WTC11 (cell line): ENCODE measurements around the gene FAR1. TPM values are rescaled to one million over a fixed set of nuclear protein-coding genes. Genes with fewer than 3 reads are reported as not detected.
A peak's percentile ranks its signal among the peaks of the same experiment; 100 is the strongest.

Experiments
- ATAC-seq: fragments of 200-7000 bp; cut with Tn5 transposase; 2 replicates; pipeline ENCODE4 v1.10.0; 2021; ENCODE audit warnings: mild to moderate bottlenecking, moderate library complexity
- CTCF ChIA-PET: fragments of 300-600 bp; sonication (Branson Sonifier 250); formaldehyde crosslinking; loops from one replicate; lab custom pipeline; 2021; ENCODE audit warnings: antibody characterized with exemption; lab: Charles Lee
- POLR2A ChIA-PET: fragments of 350-600 bp; sonication (Branson Sonifier 250); formaldehyde crosslinking; loops from one replicate; lab custom pipeline; 2021; ENCODE audit warnings: antibody characterized with exemption; lab: Charles Lee
- DNase-seq: peaks from one replicate; pipeline ENCODE4 v3.0.0; 2021; ENCODE audit warnings: low spot score
- H3K27ac Mint-ChIP-seq: 2 replicates; pipeline ENCODE4 v1.8.0; 2021; ENCODE audit warnings: mixed read lengths
- H3K27me3 Mint-ChIP-seq: 2 replicates; pipeline ENCODE4 v1.8.0; 2021; ENCODE audit warnings: low read depth, mild to moderate bottlenecking, moderate library complexity, mixed read lengths
- H3K36me3 Mint-ChIP-seq: 2 replicates; pipeline ENCODE4 v1.8.0; 2021; ENCODE audit warnings: mixed read lengths
- H3K4me1 Mint-ChIP-seq: 2 replicates; pipeline ENCODE4 v1.8.0; 2022; ENCODE audit warnings: mixed read lengths
- H3K4me3 Mint-ChIP-seq: 2 replicates; pipeline ENCODE4 v1.8.0; 2021; ENCODE audit warnings: mild to moderate bottlenecking, moderate library complexity, mixed read lengths
- H3K9me3 Mint-ChIP-seq: 2 replicates; pipeline ENCODE4 v1.8.0; 2021; ENCODE audit warnings: mixed read lengths
- CBFB ChIP-seq: sonication (generic); formaldehyde crosslinking; IDR thresholded peaks from 2 replicates; pipeline ENCODE4 v1.8.1; 2022; ENCODE audit warnings: mild to moderate bottlenecking, low read depth, missing genetic modification reagents
- E2F4 ChIP-seq: sonication (generic); formaldehyde crosslinking; IDR thresholded peaks from 2 replicates; pipeline ENCODE4 v1.8.1; 2022; ENCODE audit warnings: low read depth, mild to moderate bottlenecking, moderate library complexity, missing genetic modification reagents, borderline replicate concordance
- ELF4 ChIP-seq: sonication (generic); formaldehyde crosslinking; IDR thresholded peaks from 2 replicates; pipeline ENCODE4 v1.8.1; 2022; ENCODE audit warnings: low read depth, mild to moderate bottlenecking, moderate library complexity, missing genetic modification reagents
- EMX1 ChIP-seq: fragments of 250-450 bp; sonication (Bioruptor Pico); IDR thresholded peaks from 2 replicates; pipeline ENCODE4 v1.8.0; 2021; ENCODE audit warnings: mild to moderate bottlenecking
- ERG ChIP-seq: fragments of 250-450 bp; sonication (Bioruptor Pico); IDR thresholded peaks from 2 replicates; pipeline ENCODE4 v1.8.0; 2021; ENCODE audit warnings: mild to moderate bottlenecking
- FOXJ3 ChIP-seq: sonication (generic); formaldehyde crosslinking; IDR thresholded peaks from 2 replicates; pipeline ENCODE4 v1.9.0; 2021; ENCODE audit warnings: missing genetic modification reagents, mild to moderate bottlenecking, borderline replicate concordance
- HMGA2 ChIP-seq: fragments of 250-450 bp; sonication (Bioruptor Pico); IDR thresholded peaks from 2 replicates; pipeline ENCODE4 v1.4.0; 2021; ENCODE audit warnings: mild to moderate bottlenecking, moderate library complexity
- IRF1 ChIP-seq: sonication (generic); formaldehyde crosslinking; IDR thresholded peaks from 2 replicates; pipeline ENCODE4 v1.8.0; 2023; ENCODE audit warnings: missing genetic modification reagents
- MXD4 ChIP-seq: fragments of 250-450 bp; sonication (Bioruptor Pico); IDR thresholded peaks from 2 replicates; pipeline ENCODE4 v1.8.0; 2021; ENCODE audit warnings: mild to moderate bottlenecking, moderate library complexity, borderline replicate concordance
- NR3C1 ChIP-seq: sonication (generic); formaldehyde crosslinking; conservative IDR thresholded peaks from 2 replicates; pipeline ENCODE4 v1.8.1; 2023; ENCODE audit warnings: low read depth, mild to moderate bottlenecking, missing genetic modification reagents
- RELA ChIP-seq: sonication (generic); formaldehyde crosslinking; IDR thresholded peaks from 2 replicates; pipeline ENCODE4 v1.8.1; 2022; ENCODE audit warnings: missing genetic modification reagents, mild to moderate bottlenecking, borderline replicate concordance
- SMAD3 ChIP-seq: sonication (generic); formaldehyde crosslinking; IDR thresholded peaks from 2 replicates; pipeline ENCODE4 v1.8.0; 2022; ENCODE audit warnings: missing genetic modification reagents, mild to moderate bottlenecking, borderline replicate concordance
- SOX15 ChIP-seq: fragments of 250-450 bp; sonication (Bioruptor Pico); IDR thresholded peaks from 2 replicates; pipeline ENCODE4 v1.9.0; 2021; ENCODE audit warnings: mild to moderate bottlenecking
- SP1 ChIP-seq: sonication (generic); formaldehyde crosslinking; conservative IDR thresholded peaks from 2 replicates; pipeline ENCODE4 v1.8.1; 2022; ENCODE audit warnings: missing genetic modification reagents
- TP53 ChIP-seq: sonication (generic); formaldehyde crosslinking; IDR thresholded peaks from 2 replicates; pipeline ENCODE4 v1.8.1; 2023; ENCODE audit warnings: mild to moderate bottlenecking, missing genetic modification reagents
- USF2 ChIP-seq: sonication (generic); formaldehyde crosslinking; IDR thresholded peaks from 2 replicates; pipeline ENCODE4 v1.8.1; 2023; ENCODE audit warnings: mild to moderate bottlenecking, missing genetic modification reagents, moderate library complexity
- ZBTB43 ChIP-seq: sonication (generic); formaldehyde crosslinking; IDR thresholded peaks from 2 replicates; pipeline ENCODE4 v1.8.1; 2023; ENCODE audit warnings: mild to moderate bottlenecking, missing genetic modification reagents
- ZNF416 ChIP-seq: fragments of 250-450 bp; sonication (Bioruptor Pico); IDR thresholded peaks from 2 replicates; pipeline ENCODE4 v1.9.0; 2021; ENCODE audit warnings: mild to moderate bottlenecking, inconsistent platforms
- ZNF532 ChIP-seq: fragments of 250-450 bp; sonication (Bioruptor Pico); IDR thresholded peaks from 2 replicates; pipeline ENCODE4 v1.9.0; 2021; ENCODE audit warnings: mild to moderate bottlenecking, borderline replicate concordance
- ZSCAN18 ChIP-seq: fragments of 250-450 bp; sonication (Bioruptor Pico); IDR thresholded peaks from 2 replicates; pipeline ENCODE4 v2.1.2; 2022; ENCODE audit warnings: mild to moderate bottlenecking, moderate library complexity
- total RNA-seq: library from RNA; stranded (reverse); gene quantifications from 3 replicates; pipeline ENCODE4 v1.2.3, GENCODE V29; 2021

The FAR1 gene
- total RNA-seq, 1 experiment from 2014 or later, result 63.9 TPM

- DNase-seq (no peak), ATAC-seq (no peak)
- peaks cover 21% of the 10 kb centered on the region for H3K36me3 Mint-ChIP-seq
- no peak overlapping the region for H3K27ac Mint-ChIP-seq
- no peak overlapping the region for H3K4me3 Mint-ChIP-seq
- H3K27me3 Mint-ChIP-seq, result peaks cover 3% of the 10 kb centered on the region
- POLR2A ChIA-PET, result no interaction called here
- H3K4me1 Mint-ChIP-seq, result no peaks in the 10 kb centered on the region
- peaks cover 58% of the 10 kb centered on the region for H3K9me3 Mint-ChIP-seq
- TF ChIP-seq ZSCAN18 (CRISPR knock-in tag), result no peak
- no peak for TF ChIP-seq SOX15 (CRISPR knock-in tag)
- no peak for TF ChIP-seq ZNF532 (CRISPR knock-in tag)
- TF ChIP-seq ERG (CRISPR knock-in tag), result no peak
- no peak for TF ChIP-seq EMX1 (CRISPR knock-in tag)
- no peak for TF ChIP-seq ZBTB43 (CRISPR knock-in tag)
- TF ChIP-seq FOXJ3, result no peak
- TF ChIP-seq TP53 (CRISPR knock-in tag), result no peak
- no peak for TF ChIP-seq ELF4 (CRISPR knock-in tag)
- TF ChIP-seq NR3C1 (CRISPR knock-in tag), result no peak
- no peak for TF ChIP-seq ZNF416
- no peak for TF ChIP-seq SMAD3
- TF ChIP-seq, all 79 proteins: peak for 0
- CTCF ChIA-PET, result no interaction called here
Measured at GRCh38 chr11:13629779-13630178, 38.7 kb upstream of the FAR1 start.

- DNase-seq, result no peak
- no peak for TF ChIP-seq IRF1
- TF ChIP-seq MXD4 (CRISPR knock-in tag), result no peak
- no peak for TF ChIP-seq SP1 (CRISPR knock-in tag)
- TF ChIP-seq HMGA2 (CRISPR knock-in tag), result no peak
- no peak for TF ChIP-seq CBFB (CRISPR knock-in tag)
- no peak for TF ChIP-seq E2F4
- TF ChIP-seq USF2, result no peak
- no peak for TF ChIP-seq RELA (CRISPR knock-in tag)
- TF ChIP-seq ERG (CRISPR knock-in tag), result no peak
- TF ChIP-seq TP53 (CRISPR knock-in tag), result no peak
Measured at GRCh38 chr11:13635290-13635689, 33.2 kb upstream of the FAR1 start.

More at GRCh38 chr11:13635290-13635689, 33.2 kb upstream of the FAR1 start:
- no peaks in the 10 kb centered on the region; the same call in 1 of the 2 replicates for H3K36me3 Mint-ChIP-seq
- no peaks in the 10 kb centered on the region for H3K27me3 Mint-ChIP-seq
- peaks cover 41% of the 10 kb centered on the region for H3K9me3 Mint-ChIP-seq
- CTCF ChIA-PET, result no interaction called here
- no peak overlapping the region for H3K27ac Mint-ChIP-seq
- no peak overlapping the region for H3K4me3 Mint-ChIP-seq
- 0 out of 2 replicates have a peak, but pooled peaks cover 4% of the 10 kb centered on the region for H3K4me1 Mint-ChIP-seq
- ATAC-seq, result peak; percentile 59
- POLR2A ChIA-PET, result no interaction called here
